ENCODE data around the gene GNG2. TPM values are rescaled to one million over a fixed set of nuclear protein-coding genes. Genes with fewer than 3 reads are reported as not detected.

Gene GNG2
- total RNA-seq, 1 experiment from 2014 or later = 0.33 TPM

DNA sequence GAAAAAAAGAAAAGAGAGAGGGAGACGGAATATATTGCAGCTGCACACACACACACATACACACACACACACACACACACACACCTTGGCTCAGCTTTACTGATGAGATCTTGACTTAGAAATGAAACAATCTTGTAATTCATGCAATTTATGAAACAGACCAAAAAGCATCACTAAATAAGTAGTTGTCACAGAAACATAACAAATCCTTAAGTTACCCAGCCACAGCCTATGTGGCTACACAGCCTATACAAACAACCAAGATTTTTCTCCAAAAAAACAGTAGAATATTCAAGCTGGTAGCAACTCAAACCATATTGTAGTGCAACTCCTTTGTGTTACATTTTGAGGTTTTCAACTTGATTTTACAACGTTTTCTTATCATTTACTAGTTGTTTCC, 37.9 kb upstream of the GNG2 start:
- Histone ChIP-seq H3K27ac (no peak overlapping the region), H3K4me3 (no peak overlapping the region), H3K9me3 (ENCODE audit: insufficient read depth, low read depth) (no peaks in the 10 kb centered on the region), H3K9me2 (ENCODE audit: insufficient read depth) (no peaks in the 10 kb centered on the region), H3K4me2 (no peak overlapping the region), H3F3A (ENCODE audit: insufficient read depth, low read depth) (peaks cover 15% of the 10 kb centered on the region), H4K20me1 (ENCODE audit: insufficient read depth) (no peaks in the 10 kb centered on the region), H2AFZ (no peak overlapping the region), H3K4me1 (replicated peaks; ENCODE audit: insufficient read depth) (peaks cover 6% of the 10 kb centered on the region), H3K79me2 (ENCODE audit: low read depth) (no peaks in the 10 kb centered on the region), H3K36me3 (ENCODE audit: low read depth) (no peaks in the 10 kb centered on the region), H3K27me3 (ENCODE audit: insufficient read depth, low read depth) (no peaks in the 10 kb centered on the region)
- ChIA-PET POLR2A (ENCODE audit: unreplicated experiment) (no interaction called here), CTCF (no interaction called here)
- intact Hi-C loops (cut with micrococcal nuclease; ENCODE audit: unreplicated experiment) = no loop called here
- DNase-seq = no peak
- BruUV-seq (replicated peaks) = no TSS peak
- TF ChIP-seq, protein P1, sequence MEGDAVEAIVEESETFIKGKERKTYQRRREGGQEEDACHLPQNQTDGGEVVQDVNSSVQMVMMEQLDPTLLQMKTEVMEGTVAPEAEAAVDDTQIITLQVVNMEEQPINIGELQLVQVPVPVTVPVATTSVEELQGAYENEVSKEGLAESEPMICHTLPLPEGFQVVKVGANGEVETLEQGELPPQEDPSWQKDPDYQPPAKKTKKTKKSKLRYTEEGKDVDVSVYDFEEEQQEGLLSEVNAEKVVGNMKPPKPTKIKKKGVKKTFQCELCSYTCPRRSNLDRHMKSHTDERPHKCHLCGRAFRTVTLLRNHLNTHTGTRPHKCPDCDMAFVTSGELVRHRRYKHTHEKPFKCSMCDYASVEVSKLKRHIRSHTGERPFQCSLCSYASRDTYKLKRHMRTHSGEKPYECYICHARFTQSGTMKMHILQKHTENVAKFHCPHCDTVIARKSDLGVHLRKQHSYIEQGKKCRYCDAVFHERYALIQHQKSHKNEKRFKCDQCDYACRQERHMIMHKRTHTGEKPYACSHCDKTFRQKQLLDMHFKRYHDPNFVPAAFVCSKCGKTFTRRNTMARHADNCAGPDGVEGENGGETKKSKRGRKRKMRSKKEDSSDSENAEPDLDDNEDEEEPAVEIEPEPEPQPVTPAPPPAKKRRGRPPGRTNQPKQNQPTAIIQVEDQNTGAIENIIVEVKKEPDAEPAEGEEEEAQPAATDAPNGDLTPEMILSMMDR (conservative IDR thresholded peaks at IDR 0.05) = no peak
- no peak for TF ChIP-seq EZH2 (IDR thresholded peaks at IDR 0.05; ENCODE audit: low read depth)

DNA sequence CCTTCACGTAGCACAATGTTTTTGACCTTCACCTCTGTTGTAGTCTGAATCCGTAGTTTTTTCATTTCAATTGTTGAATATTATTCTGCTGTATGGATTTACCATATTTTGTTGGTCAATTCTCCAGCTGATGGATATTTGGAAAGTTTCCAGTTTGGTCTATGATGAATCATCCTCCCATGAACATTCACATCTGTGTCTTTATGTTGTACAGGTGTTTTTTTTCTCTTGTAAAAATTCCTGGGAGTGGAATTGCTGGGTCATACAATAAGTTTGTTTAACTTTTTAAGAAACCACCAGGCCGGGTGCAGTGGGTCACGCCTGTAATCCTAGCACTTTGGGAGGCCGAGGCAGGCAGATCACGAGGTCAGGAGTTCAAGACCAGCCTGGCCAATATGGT, 36.7 kb upstream of the GNG2 start:
- H3F3A ChIP-seq (ENCODE audit: insufficient read depth, low read depth) = peaks cover 24% of the 10 kb centered on the region
- no peaks in the 10 kb centered on the region for H3K79me2 ChIP-seq (ENCODE audit: low read depth)
- no peaks in the 10 kb centered on the region for H3K9me3 ChIP-seq (ENCODE audit: insufficient read depth, low read depth)
- BruUV-seq (replicated peaks) = no TSS peak
- H2AFZ ChIP-seq = no peak overlapping the region
- no peaks in the 10 kb centered on the region for H4K20me1 ChIP-seq (ENCODE audit: insufficient read depth)
- ChIA-PET CTCF (no interaction called here), POLR2A (ENCODE audit: unreplicated experiment) (no interaction called here)
- no peak overlapping the region for H3K4me2 ChIP-seq
- H3K4me3 ChIP-seq = no peak overlapping the region
- no peaks in the 10 kb centered on the region for H3K27me3 ChIP-seq (ENCODE audit: insufficient read depth, low read depth)
- TF ChIP-seq, protein P1 (conservative IDR thresholded peaks at IDR 0.05) = no peak
- no peak for TF ChIP-seq EZH2 (IDR thresholded peaks at IDR 0.05; ENCODE audit: low read depth)
- H3K27ac ChIP-seq = no peak overlapping the region
- no peaks in the 10 kb centered on the region for H3K36me3 ChIP-seq (ENCODE audit: low read depth)
- H3K4me1 ChIP-seq (replicated peaks; ENCODE audit: insufficient read depth) = peaks cover 18% of the 10 kb centered on the region
- H3K9me2 ChIP-seq (ENCODE audit: insufficient read depth) = no peaks in the 10 kb centered on the region
- intact Hi-C loops (cut with micrococcal nuclease; ENCODE audit: unreplicated experiment) = no loop called here
- DNase-seq = peak in 1 of 2 experiments; percentile 69

DNA sequence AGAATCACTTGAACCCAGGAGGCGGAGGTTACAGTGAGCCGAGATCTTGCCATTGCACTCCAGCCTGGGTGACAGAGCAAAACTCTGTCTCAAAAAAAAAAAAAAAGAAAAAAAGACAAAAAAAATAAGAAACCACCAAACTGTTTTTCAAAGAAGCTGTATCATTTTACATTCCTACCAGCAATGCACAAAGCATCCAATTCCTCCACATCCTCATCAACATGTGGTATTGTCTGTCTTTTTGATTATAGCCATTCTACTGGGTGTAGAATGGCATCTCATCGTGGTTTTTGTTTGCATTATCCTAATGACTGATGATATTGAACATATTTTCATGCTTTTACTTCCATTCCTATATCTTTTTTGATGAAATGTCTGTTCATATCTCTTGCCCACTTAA, 36.2 kb upstream of the GNG2 start:
- H3K4me1 ChIP-seq (replicated peaks; ENCODE audit: insufficient read depth) = peaks cover 23% of the 10 kb centered on the region
- intact Hi-C loops (cut with micrococcal nuclease; ENCODE audit: unreplicated experiment) = no loop called here
- CTCF ChIA-PET = no interaction called here
- H3K36me3 ChIP-seq (ENCODE audit: low read depth) = no peaks in the 10 kb centered on the region
- H3K4me2 ChIP-seq = no peak overlapping the region
- no peaks in the 10 kb centered on the region for H3K79me2 ChIP-seq (ENCODE audit: low read depth)
- no peak for DNase-seq
- H3K27ac ChIP-seq = no peak overlapping the region
- BruUV-seq (replicated peaks) = no TSS peak
- no peaks in the 10 kb centered on the region for H4K20me1 ChIP-seq (ENCODE audit: insufficient read depth)
- H3K9me3 ChIP-seq (ENCODE audit: insufficient read depth, low read depth) = no peaks in the 10 kb centered on the region
- no peak overlapping the region for H3K4me3 ChIP-seq
- H2AFZ ChIP-seq = no peak overlapping the region
- no peaks in the 10 kb centered on the region for H3K9me2 ChIP-seq (ENCODE audit: insufficient read depth)
- POLR2A ChIA-PET (ENCODE audit: unreplicated experiment) = interaction anchor here (0.6 kb wide), 1 partner anchor 618 kb away, joined by 5 read pairs; no protein-coding TSS in a partner anchor
- TF ChIP-seq, protein P1 (conservative IDR thresholded peaks at IDR 0.05) = no peak
- no peak for TF ChIP-seq EZH2 (IDR thresholded peaks at IDR 0.05; ENCODE audit: low read depth)
- no peaks in the 10 kb centered on the region for H3K27me3 ChIP-seq (ENCODE audit: insufficient read depth, low read depth)
- H3F3A ChIP-seq (ENCODE audit: insufficient read depth, low read depth) = peaks cover 27% of the 10 kb centered on the region

All from PC-9 (cell line).